Measurements from ENCODE around the gene PTPRG.
A peak's percentile ranks its signal among the peaks of the same experiment; 100 is the strongest.
"Not testable (repeated sequence)": the region's sequence is repeated elsewhere in the genome, so short reads cannot be mapped to it uniquely, and the experiment has no call there.

The PTPRG gene

GRCh38 chr3:62013951-62014350, 452.6 kb downstream of the PTPRG start:
- DNase-seq (ENCODE audit: low spot score) = no peak

DNA sequence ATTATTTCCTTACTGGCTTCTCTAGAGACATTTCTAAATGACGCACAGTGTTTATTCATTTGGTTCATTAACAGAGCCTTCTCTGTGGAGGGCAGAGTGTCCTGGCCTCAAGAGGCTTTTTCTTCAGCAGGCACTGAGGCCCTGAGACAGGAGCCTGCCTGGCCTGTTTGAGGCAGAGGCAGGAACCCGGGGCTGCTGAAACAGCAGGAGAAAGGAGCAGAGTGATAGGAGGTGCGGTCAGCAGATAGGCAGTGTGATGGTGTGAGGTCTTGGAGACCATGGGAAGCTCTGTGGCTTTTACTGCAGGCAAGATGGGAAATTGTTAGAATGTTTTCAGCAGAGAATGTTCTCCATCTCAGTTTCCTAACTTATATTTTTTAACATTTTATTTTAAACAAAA, 453.7 kb downstream of the PTPRG start:
- DNase-seq (ENCODE audit: low spot score) = no peak

DNA sequence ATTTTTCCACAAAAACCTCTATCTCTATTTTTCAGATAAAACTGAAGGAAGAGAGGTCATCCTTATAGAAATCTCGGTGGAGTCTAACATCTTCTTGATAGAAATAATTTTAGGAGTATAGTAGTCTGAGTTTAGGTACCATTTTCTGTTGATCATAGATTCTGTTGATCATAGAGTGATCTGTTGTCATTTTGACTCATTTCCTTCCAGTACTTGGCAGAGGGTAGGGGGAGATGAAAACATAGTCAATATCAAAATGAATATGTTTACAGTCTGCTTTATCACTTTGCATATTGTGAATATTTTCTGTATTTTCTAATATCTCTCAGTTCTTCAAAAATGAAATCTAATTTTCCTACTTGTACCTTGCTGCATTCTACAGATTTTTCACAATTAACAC, 458.5 kb downstream of the PTPRG start:
- DNase-seq (ENCODE audit: low spot score) = no peak

- DNase-seq (ENCODE audit: low spot score) = no peak
Observed at GRCh38 chr3:62020706-62021105, 459.3 kb downstream of the PTPRG start.

DNA sequence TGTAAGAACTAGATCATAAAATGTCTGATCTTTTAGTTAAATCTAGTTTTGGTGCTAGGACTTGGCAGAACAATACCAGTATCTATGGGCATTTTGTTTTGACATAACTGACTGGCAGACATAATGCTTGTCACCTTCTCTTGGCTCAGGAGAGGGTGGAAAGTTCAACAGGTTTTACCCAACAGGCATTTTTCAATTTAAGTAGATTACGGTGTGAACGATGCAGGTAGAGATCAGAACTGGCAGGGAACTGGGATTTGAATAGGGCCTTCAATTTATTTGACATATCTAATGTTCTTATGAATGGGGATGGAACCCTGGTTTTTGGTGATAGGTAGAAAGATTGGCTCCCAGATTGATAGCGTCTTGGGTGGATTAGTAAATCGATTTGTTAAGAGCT, 460.9 kb downstream of the PTPRG start:
- no peak for DNase-seq (ENCODE audit: low spot score)

DNA sequence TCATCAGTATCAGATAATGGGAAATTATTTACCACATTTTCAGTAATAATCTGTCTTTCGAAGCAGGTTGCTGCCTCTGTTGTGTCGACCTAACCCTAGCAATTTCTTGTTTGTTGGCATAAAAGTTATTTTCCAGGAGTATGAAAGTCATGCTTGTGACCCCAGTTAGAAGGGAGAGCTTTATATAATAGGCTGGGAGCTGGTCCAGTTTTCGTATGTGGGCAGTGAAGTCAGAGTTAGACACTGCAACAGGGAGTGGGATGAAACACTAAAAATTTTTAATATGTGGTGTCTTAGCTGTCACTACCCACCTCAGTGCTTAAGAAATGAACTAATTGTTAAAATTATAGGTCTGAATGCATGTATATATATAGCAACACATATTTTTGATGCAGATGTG, 463.5 kb downstream of the PTPRG start:
- no peak for DNase-seq (ENCODE audit: low spot score)

DNA sequence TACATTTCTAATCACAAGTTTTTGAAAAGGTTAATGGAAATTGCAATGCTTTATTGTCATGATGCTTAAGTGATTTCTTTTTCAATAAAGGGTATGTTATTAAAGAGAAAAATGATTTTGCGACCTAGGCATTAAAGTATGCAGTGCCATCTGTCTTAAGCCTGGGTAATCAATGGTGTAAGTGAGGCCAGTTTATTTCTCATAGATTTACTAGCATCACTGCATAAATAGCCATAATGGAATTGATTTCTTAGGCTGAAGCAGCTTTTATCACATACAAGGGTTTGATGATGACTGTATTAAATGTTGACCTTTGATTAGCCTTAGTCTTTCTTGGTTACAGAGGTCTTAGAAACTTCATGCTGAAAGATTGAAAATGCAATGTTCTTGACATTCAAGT, 464.5 kb downstream of the PTPRG start:
- no peak for DNase-seq (ENCODE audit: low spot score)

GRCh38 chr3:62027241-62027640, 465.9 kb downstream of the PTPRG start:
- no peak for DNase-seq (ENCODE audit: low spot score)

DNA sequence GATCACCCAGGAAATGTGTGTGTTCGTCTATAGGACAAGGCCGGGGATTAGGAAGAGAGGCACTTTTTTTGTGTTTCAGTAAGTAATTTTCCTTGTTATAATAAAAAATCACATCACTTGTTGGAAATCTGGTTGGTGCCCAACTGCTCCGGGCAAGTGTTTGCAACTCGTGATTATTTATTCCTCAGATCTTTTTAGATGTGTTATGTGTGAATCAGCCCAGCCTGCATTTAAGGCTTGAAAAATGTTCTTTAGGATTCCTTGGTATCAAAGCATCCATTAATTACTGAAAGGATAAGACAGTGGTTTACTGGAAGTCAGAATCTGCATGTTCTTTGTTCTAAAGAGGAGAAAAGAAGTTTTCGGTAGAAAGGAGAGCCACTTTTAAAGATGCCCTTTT, 466.4 kb downstream of the PTPRG start:
- DNase-seq (ENCODE audit: low spot score) = no peak

DNA sequence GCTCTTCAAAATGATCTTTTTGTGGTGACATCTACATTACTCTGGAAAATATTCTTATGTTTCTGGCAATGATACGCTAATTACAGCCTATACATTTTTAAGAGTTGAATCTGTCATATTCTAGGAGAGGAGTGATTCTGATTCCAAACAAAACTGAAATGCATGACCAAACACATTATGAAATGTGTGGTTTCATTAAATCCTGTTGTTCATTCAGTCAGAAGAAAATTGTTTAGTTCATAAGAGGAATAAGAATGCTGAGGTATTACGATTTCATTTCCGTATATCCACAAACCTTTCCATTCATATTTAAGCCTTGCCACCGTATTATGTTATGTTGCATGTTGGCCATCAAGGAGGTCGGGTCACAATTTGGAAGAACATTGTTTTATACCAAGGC, 466.9 kb downstream of the PTPRG start:
- no peak for DNase-seq (ENCODE audit: low spot score)

- DNase-seq (ENCODE audit: low spot score) = no peak
Observed at GRCh38 chr3:62032738-62033137, 471.4 kb downstream of the PTPRG start.

DNA sequence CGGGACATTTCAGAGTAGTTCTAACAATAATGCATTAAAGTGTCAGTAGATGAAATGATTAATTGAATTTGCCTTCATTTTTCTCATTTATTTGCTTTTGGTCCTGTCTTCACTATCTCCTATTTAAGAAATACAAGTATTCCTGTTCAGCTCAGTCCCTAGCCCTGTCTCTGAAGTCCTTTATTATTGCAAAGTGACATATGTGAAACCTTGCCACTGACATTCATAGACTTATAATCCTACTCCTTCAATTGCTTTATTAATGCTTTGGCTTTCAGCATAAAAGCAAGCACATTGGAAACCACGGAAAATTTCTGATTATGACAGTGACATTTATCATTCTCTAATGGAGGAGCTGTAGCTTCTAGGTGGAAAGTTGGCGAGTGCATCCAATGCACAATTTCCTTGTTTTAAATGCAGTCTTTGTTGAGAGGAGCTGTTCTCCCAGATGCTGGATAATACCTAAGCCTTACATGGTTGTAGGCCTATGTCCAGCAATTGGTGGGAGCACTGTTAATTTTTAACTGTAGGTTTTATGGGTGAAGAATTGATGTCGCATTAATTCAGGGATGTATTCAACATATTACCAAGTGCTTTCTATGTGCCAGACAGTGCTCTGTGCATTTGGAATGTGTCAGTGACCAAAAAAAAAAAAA, 474.2 kb downstream of the PTPRG start:
- no peak for DNase-seq (ENCODE audit: low spot score)

DNA sequence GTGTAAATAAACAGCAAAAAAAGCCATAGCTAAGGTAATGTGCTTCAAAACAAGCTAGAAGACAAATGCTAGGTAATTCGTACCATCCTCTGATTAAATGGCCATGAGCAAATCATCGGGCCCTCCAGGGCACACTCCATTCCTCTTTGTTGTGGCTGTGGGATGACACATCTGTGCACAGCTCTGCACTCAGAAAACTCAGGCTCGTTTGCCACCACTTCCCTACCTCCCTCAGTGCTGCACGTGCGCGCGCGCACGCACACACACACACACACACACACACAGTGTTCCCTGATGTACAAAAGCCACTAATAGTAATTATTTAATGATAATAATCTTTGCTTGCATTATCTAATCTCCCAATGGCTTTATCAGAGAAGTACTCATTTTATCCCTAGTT, 475.4 kb downstream of the PTPRG start:
- no peak for DNase-seq (ENCODE audit: low spot score)

GRCh38 chr3:62038798-62039197, 477.4 kb downstream of the PTPRG start:
- DNase-seq (ENCODE audit: low spot score) = not testable (repeated sequence)

- DNase-seq (ENCODE audit: low spot score) = no peak
Observed at GRCh38 chr3:62039586-62039985, 478.2 kb downstream of the PTPRG start.

- no peak for DNase-seq (ENCODE audit: low spot score)
Observed at GRCh38 chr3:62041681-62042080, 480.3 kb downstream of the PTPRG start.

- no peak for DNase-seq (ENCODE audit: low spot score)
Observed at GRCh38 chr3:62044874-62045411, 483.6 kb downstream of the PTPRG start.

GRCh38 chr3:62046326-62046725, 485.0 kb downstream of the PTPRG start:
- DNase-seq (ENCODE audit: low spot score) = no peak

- DNase-seq (ENCODE audit: low spot score) = no peak
Observed at GRCh38 chr3:62048577-62048976, 487.2 kb downstream of the PTPRG start.

DNA sequence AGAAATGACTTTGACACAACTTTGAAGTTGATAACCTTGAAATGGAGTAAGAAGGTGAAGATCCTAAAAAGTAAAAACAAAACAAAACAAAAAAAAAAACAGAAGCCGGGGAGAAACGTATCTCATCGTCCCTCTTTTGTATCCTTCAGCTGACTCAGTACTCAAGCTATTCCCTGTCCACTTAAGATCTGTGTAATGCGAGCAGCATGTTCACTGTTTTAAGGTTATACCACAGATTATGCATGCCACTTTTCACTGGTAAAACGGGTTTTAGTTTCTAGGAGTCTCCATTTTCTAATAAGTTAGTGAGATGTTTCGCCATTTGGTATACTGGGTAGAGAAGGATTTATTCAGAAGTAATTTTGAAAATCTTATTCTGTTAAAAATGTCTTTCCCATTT, 487.7 kb downstream of the PTPRG start:
- no peak for DNase-seq (ENCODE audit: low spot score)

GRCh38 chr3:62051506-62051905, 490.1 kb downstream of the PTPRG start:
- DNase-seq (ENCODE audit: low spot score) = peak; percentile 36

DNA sequence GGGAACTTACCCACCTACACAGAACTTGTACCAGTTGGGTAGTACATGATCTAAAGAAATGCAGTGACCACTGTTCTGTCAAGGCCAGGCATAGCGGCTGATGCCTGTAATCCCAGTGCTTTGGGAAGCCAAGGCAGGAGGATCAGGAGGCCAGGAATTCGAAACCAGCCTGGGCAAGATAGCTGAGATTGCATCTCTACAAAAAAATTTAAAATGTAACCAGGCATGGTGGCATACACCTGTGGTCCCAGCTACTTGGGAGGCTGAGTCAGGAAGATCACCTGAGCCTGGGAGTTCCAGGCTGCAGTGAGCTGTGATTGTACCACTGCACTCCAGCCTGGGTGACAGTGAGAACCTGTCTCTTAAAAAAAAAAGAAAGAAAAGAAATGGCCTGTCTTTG, 491.0 kb downstream of the PTPRG start:
- no peak for DNase-seq (ENCODE audit: low spot score)

GRCh38 chr3:62056658-62057057, 495.3 kb downstream of the PTPRG start:
- no peak for DNase-seq (ENCODE audit: low spot score)

DNA sequence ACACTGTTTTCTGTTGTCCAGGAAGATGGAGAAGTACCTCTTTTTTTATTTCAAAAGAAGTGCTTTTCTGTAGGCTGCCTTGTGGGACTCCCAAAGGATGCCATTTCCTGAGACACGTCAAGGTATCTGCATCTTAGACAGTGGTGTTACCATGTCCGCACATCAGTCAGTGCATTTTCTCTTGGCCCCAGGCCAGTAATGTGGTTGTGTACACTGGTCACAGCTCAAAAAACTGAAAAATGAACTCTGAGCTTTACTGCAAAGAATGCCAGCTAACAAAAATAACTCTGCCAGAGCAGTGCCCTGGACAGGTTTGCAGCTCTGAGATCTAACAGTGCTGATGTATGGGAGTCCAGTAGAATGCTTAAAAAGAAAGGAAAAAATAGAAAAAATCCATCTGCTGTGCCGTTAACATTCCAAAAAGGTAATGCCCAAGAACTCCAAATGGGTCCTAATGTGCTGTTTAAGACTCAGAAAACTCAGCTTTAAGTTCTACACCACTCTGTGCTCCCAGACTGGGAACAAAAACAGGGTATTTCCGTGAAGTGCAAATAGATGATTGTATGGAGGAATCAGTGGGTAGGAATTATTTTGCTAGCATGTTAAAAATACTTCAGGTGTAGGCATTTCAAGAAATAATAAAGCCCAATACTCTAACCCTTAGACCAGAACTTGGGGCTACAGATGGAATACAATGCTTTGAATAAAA, 496.1 kb downstream of the PTPRG start:
- no peak for DNase-seq (ENCODE audit: low spot score)

Data from SW480 (cell line).